Fibroblast of mammary gland (primary cell): ENCODE data around the gene DLG1.

Experiments
- DNase-seq: peaks from one replicate; pipeline ENCODE4 v3.0.0-alpha.2; 2010; ENCODE audit warnings: low read depth
- H3K4me3 ChIP-seq: 2 replicates; pipeline ENCODE4 v1.5.1; 2011; ENCODE audit warnings: low read depth, mild to moderate bottlenecking, low read length, moderate library complexity; ENCODE audit not compliant: control insufficient read depth
- TF ChIP-seq, protein P1 (sequence below): conservative IDR thresholded peaks from 2 replicates; pipeline ENCODE4 v1.5.1; 2011; ENCODE audit warnings: low read depth, low read length, inconsistent platforms; ENCODE audit not compliant: control insufficient read depth, insufficient read depth

The DLG1 gene

DNA sequence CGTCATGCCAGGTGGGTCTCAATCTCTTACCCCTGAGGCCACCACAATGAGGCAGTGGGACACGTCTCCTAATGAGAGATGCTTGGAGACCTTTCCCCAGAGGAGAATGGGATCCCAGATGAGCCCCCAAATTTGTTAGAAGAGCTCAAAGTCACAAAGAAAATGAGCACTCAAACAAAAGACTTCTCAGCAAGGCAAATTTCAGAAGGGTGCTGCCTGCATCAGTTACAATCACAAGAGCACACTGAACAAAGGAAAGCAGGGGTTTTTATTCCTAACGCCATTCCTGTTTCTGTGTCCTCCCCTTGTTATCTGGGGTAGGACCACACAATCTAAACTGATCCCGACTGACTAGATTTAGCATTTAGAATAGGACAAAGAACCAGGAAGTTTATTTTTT lies 50.1 kb downstream of the DLG1 start:
- DNase-seq: no peak
- H3K4me3 ChIP-seq: no peak overlapping the region
- TF ChIP-seq, protein P1, sequence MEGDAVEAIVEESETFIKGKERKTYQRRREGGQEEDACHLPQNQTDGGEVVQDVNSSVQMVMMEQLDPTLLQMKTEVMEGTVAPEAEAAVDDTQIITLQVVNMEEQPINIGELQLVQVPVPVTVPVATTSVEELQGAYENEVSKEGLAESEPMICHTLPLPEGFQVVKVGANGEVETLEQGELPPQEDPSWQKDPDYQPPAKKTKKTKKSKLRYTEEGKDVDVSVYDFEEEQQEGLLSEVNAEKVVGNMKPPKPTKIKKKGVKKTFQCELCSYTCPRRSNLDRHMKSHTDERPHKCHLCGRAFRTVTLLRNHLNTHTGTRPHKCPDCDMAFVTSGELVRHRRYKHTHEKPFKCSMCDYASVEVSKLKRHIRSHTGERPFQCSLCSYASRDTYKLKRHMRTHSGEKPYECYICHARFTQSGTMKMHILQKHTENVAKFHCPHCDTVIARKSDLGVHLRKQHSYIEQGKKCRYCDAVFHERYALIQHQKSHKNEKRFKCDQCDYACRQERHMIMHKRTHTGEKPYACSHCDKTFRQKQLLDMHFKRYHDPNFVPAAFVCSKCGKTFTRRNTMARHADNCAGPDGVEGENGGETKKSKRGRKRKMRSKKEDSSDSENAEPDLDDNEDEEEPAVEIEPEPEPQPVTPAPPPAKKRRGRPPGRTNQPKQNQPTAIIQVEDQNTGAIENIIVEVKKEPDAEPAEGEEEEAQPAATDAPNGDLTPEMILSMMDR: no peak

DNA sequence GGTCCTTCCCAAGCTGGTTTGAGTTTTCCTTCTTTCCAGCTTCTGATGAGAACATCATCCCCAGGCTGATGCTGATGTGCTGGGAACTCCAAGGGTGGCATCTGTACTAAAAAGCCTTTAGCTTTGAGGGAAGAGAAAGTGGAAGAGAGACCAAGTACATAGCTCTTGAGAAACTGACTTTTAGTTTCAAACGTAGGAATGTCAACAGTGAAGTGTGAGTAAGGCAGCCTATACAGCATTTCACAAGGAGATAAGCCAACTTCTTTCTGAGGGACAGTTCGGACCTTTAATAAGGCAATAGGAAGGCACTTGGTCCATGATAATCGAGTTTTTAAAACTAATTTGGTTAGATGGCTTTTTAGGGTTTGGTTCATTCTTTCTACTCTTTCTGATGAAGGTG lies 53.7 kb downstream of the DLG1 start:
- no peak for DNase-seq
- H3K4me3 ChIP-seq: no peak overlapping the region
- TF ChIP-seq, protein P1: no peak

DNA sequence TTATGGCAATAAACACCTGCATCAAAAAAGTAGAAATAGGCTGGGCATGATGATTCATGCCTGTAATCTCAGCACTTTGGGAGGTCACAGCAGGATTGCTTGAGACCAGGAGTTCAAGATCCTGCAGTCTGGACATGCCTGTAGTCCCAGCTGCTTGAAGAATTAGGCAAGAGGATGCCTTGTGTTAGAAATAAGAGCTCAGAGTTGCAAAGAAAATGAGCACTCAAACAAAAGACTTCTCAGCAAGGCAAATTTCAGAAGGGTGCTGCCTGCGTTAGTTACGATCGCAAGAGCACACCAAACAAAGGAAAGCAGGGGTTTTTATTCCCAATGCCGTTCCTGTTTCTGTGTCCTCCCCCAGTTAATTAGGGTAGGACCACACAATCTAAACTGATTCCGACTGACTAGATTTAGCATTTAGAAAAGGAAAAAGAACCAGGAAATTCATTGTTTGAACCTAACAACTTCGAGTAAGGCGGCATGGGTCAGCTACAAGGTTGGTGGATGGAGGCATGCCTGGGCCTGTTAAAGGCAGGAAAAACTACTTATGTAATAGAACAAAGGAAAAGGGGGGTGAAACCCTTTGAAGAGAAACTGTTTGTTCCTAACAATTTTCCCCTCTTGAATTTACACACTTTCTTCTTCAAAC lies 55.5 kb downstream of the DLG1 start:
- no peak for DNase-seq
- TF ChIP-seq, protein P1: no peak
- no peak overlapping the region for H3K4me3 ChIP-seq

DNA sequence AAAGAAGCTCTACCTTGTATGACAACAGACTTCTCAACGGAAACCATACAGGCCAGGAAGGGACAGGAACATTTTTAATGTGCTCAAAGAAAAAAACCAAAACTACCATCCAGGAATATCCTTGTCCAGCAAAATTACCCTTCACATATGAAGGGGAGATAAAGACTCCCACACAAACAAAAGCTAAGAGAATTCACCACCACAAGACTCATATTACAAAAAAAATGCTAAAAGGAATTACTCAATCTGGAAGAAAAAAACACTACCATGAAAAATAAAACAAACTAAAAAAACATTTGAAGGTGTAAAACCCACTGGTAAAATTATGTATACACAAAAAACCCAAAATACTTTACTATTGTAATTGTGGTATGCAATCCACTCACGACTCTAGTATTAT lies 57.2 kb downstream of the DLG1 start:
- H3K4me3 ChIP-seq: no peak overlapping the region
- no peak for DNase-seq

DNA sequence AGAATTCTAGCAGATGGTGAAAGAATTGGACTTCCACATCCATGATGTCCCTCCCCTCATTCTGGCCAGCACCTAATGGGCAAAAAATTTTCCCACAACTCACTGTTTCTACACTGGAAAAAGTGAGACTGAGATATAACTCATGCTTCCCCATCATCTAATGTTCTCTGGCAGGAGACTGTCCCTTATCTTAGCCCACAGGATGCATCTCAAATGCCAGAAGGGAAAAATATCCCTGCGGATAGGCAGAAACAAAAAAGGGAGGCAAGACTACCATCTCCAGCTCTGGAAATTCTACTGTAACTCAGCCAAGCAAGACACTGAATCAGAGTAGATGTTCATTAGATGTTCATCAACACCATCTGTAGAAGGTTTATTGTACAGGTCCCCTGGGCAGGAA lies 58.6 kb downstream of the DLG1 start:
- no peak overlapping the region for H3K4me3 ChIP-seq
- no peak for DNase-seq
- TF ChIP-seq, protein P1: no peak

More for the DNA sequence above, 57.2 kb downstream of the DLG1 start:
- TF ChIP-seq, protein P1: no peak

DNA sequence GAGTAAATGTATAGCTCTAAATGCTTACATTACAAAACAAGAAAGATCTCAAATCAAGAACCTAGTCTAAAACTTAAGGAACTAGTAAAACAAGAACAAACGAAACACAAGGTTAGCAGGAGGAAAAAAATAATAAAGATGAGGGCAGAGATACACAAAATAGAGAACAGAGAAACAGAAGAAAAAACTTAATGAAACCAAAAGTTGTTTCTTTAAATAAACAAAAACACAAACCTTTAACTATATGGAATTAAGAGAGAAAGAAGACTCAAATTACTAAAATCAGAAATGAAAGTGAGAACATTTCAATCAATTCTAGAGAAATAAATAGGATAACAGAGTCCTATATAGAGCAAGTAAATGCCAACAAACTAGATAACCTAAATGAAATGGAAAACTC lies 59.6 kb downstream of the DLG1 start:
- TF ChIP-seq, protein P1: no peak
- no peak overlapping the region for H3K4me3 ChIP-seq
- DNase-seq: no peak

DNA sequence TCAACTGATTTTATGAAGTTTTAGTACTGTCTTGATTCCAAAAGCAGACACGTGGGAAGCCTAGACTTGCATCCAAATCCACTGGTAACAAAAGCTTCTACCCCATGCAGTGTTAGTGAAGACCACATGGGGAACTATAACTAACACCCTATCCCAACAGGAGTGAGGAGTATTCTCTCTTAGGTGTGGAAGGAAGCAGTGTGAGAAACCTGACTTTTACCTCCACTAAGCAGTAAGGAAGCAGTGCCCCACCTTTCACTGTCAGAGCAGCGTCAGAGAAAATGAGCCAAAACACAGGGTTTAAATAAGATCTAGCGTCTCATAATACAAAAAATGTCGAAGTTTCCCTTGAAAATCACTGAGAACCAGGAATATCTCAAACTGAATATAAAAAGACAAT lies 60.5 kb downstream of the DLG1 start:
- no peak for DNase-seq
- TF ChIP-seq, protein P1: no peak
- no peak overlapping the region for H3K4me3 ChIP-seq
